ENCODE data around the gene SOST.

The SOST gene

GRCh38 chr17:43740541-43740940, 18.1 kb downstream of the SOST start:
- no peak for DNase-seq

- DNase-seq, result no peak
These were observed 20.9 kb downstream of the SOST start for GRCh38 chr17:43737722-43738121.

- no peak for DNase-seq
These were observed 22.2 kb downstream of the SOST start for GRCh38 chr17:43736389-43736788.

GRCh38 chr17:43734376-43734775, 24.2 kb downstream of the SOST start:
- DNase-seq, result no peak

- DNase-seq, result no peak
These were observed 24.6 kb downstream of the SOST start for GRCh38 chr17:43733956-43734355.

GRCh38 chr17:43732958-43733357, 25.6 kb downstream of the SOST start:
- DNase-seq, result no peak

- DNase-seq, result no peak
These were observed 30.5 kb downstream of the SOST start for GRCh38 chr17:43728081-43728480.

GRCh38 chr17:43723697-43724359, 34.8 kb downstream of the SOST start:
- DNase-seq, result no peak

- no peak for DNase-seq
These were observed 35.5 kb downstream of the SOST start for GRCh38 chr17:43722870-43723665.

GRCh38 chr17:43722269-43722619, 36.3 kb downstream of the SOST start:
- no peak for DNase-seq

- DNase-seq, result no peak
These were observed 36.9 kb downstream of the SOST start for GRCh38 chr17:43721537-43722268.

GRCh38 chr17:43720311-43721060, 38.1 kb downstream of the SOST start:
- peak; percentile 62 for DNase-seq

GRCh38 chr17:43719578-43719977, 39.0 kb downstream of the SOST start:
- no peak for DNase-seq

- DNase-seq, result no peak
These were observed 40.0 kb downstream of the SOST start for GRCh38 chr17:43718544-43718943.

GRCh38 chr17:43717913-43718312, 40.7 kb downstream of the SOST start:
- no peak for DNase-seq

GRCh38 chr17:43714465-43715149, 44.0 kb downstream of the SOST start:
- no peak for DNase-seq

GRCh38 chr17:43713494-43714162, 45.0 kb downstream of the SOST start:
- no peak for DNase-seq

- DNase-seq, result no peak
These were observed 46.2 kb downstream of the SOST start for GRCh38 chr17:43712397-43712796.

GRCh38 chr17:43710101-43710500, 48.5 kb downstream of the SOST start:
- DNase-seq, result no peak

GRCh38 chr17:43709210-43709609, 49.4 kb downstream of the SOST start:
- no peak for DNase-seq

GRCh38 chr17:43707184-43707583, 51.4 kb downstream of the SOST start:
- no peak for DNase-seq

- DNase-seq, result no peak
These were observed 52.4 kb downstream of the SOST start for GRCh38 chr17:43706235-43706634.

All from T-helper 9 cell (primary cell).